DOHH2 (cell line): ENCODE measurements around the gene DOP1A.

Experiments
- H3F3A ChIP-seq: fragments of 200-600 bp; sonication (generic), shearing (Covaris generic); 2 replicates; pipeline ENCODE4 v1.6.0; 2016; ENCODE audit warnings: antibody characterized with exemption, mild to moderate bottlenecking; ENCODE audit not compliant: control insufficient read depth, insufficient read depth
- H3K27ac ChIP-seq: fragments of 200-600 bp; sonication (generic); 2 replicates; pipeline ENCODE4 v1.5.1; 2014; ENCODE audit warnings: low read depth, mild to moderate bottlenecking, low read length, moderate library complexity
- H3K27me3 ChIP-seq: fragments of 200-600 bp; sonication (generic); 2 replicates; pipeline ENCODE4 v1.6.1; 2014; ENCODE audit warnings: mild to moderate bottlenecking, low read length, mixed read lengths; ENCODE audit not compliant: control insufficient read depth
- H3K36me3 ChIP-seq: fragments of 200-600 bp; sonication (generic); 2 replicates; pipeline ENCODE4 v1.6.1; 2014; ENCODE audit warnings: mild to moderate bottlenecking, low read length, moderate library complexity, mixed read lengths; ENCODE audit not compliant: control insufficient read depth
- H3K4me1 ChIP-seq: fragments of 200-600 bp; sonication (generic); 2 replicates; pipeline ENCODE4 v1.6.1; 2014; ENCODE audit warnings: mild to moderate bottlenecking, low read length, mixed read lengths; ENCODE audit not compliant: control insufficient read depth
- H3K4me2 ChIP-seq: fragments of 200-600 bp; sonication (generic); 2 replicates; pipeline ENCODE4 v1.6.0; 2014; ENCODE audit warnings: mild to moderate bottlenecking, low read length, moderate library complexity
- H3K4me3 ChIP-seq: fragments of 200-600 bp; sonication (generic); 2 replicates; pipeline ENCODE4 v1.5.1; 2014; ENCODE audit warnings: mild to moderate bottlenecking, low read length, mixed read lengths
- H3K79me2 ChIP-seq: fragments of 200-600 bp; sonication (generic); 2 replicates; pipeline ENCODE4 v1.6.1; 2014; ENCODE audit warnings: mild to moderate bottlenecking, low read length, mixed read lengths; ENCODE audit not compliant: control insufficient read depth
- H3K9me2 ChIP-seq: fragments of 200-600 bp; sonication (generic); replicated peaks from 2 replicates; pipeline ENCODE4 v1.6.1; 2014; ENCODE audit warnings: mild to moderate bottlenecking, low read length, mixed read lengths; ENCODE audit not compliant: control insufficient read depth
- H3K9me3 ChIP-seq: fragments of 200-600 bp; sonication (generic); 2 replicates; pipeline ENCODE4 v1.6.1; 2014; ENCODE audit warnings: antibody characterized with exemption, low read length, mixed read lengths; ENCODE audit not compliant: control insufficient read depth, insufficient read depth
- H4K20me1 ChIP-seq: fragments of 200-600 bp; sonication (generic); 2 replicates; pipeline ENCODE4 v1.6.0; 2014; ENCODE audit warnings: low read depth, mild to moderate bottlenecking, antibody characterized with exemption, low read length, moderate library complexity; ENCODE audit not compliant: control insufficient read depth, insufficient read depth
- EZH2phosphoT487 ChIP-seq: fragments of 200-600 bp; sonication (generic); IDR thresholded peaks from 2 replicates; pipeline ENCODE4 v1.6.1; 2017; ENCODE audit warnings: borderline replicate concordance, mild to moderate bottlenecking, antibody characterized with exemption, low read length, moderate library complexity, mixed read lengths
- TF ChIP-seq, protein P1 (sequence below): fragments of 200-600 bp; sonication (generic); IDR thresholded peaks from one replicate; pipeline ENCODE4 v1.5.1; 2014; ENCODE audit warnings: antibody characterized with exemption, mild to moderate bottlenecking, low read depth, low read length; ENCODE audit not compliant: poor library complexity, severe bottlenecking

Gene DOP1A

DNA sequence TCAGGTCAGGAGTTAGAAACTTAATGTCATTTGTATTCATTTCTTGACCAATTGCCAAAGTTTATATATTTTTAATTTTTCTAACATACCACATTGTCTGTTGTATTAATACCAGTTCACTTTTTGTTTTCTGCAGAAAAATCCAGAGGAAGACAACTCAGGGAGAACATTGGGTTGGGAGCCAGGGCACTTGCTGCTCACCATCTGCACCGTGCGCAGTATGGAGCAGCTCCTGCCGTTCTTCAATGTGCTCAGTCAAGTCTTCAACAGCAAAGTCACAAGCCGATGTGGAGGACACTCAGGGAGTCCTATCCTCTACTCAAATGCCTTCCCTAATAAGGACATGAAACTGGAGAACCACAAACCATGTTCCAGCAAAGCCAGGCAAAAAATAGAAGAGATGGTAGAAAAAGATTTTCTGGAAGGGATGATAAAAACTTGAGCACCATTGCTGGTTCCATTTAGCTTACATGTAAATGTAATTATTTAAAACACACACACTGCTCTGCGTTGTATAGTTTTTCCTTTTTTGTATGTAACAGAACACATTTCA, 100.3 kb downstream of the DOP1A start:
- H3K27me3 ChIP-seq: no peaks in the 10 kb centered on the region
- no peaks in the 10 kb centered on the region for H3F3A ChIP-seq
- no peak overlapping the region for H3K4me3 ChIP-seq
- H4K20me1 ChIP-seq: no peaks in the 10 kb centered on the region
- H3K79me2 ChIP-seq: no peaks in the 10 kb centered on the region
- no peaks in the 10 kb centered on the region for H3K4me1 ChIP-seq
- no peak overlapping the region for H3K4me2 ChIP-seq
- no peak overlapping the region for H3K27ac ChIP-seq
- H3K9me2 ChIP-seq: no peaks in the 10 kb centered on the region
- peaks cover 96% of the 10 kb centered on the region for H3K36me3 ChIP-seq
- TF ChIP-seq, protein P1, sequence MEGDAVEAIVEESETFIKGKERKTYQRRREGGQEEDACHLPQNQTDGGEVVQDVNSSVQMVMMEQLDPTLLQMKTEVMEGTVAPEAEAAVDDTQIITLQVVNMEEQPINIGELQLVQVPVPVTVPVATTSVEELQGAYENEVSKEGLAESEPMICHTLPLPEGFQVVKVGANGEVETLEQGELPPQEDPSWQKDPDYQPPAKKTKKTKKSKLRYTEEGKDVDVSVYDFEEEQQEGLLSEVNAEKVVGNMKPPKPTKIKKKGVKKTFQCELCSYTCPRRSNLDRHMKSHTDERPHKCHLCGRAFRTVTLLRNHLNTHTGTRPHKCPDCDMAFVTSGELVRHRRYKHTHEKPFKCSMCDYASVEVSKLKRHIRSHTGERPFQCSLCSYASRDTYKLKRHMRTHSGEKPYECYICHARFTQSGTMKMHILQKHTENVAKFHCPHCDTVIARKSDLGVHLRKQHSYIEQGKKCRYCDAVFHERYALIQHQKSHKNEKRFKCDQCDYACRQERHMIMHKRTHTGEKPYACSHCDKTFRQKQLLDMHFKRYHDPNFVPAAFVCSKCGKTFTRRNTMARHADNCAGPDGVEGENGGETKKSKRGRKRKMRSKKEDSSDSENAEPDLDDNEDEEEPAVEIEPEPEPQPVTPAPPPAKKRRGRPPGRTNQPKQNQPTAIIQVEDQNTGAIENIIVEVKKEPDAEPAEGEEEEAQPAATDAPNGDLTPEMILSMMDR: no peak
- TF ChIP-seq EZH2phosphoT487: no peak
- no peaks in the 10 kb centered on the region for H3K9me3 ChIP-seq

DNA sequence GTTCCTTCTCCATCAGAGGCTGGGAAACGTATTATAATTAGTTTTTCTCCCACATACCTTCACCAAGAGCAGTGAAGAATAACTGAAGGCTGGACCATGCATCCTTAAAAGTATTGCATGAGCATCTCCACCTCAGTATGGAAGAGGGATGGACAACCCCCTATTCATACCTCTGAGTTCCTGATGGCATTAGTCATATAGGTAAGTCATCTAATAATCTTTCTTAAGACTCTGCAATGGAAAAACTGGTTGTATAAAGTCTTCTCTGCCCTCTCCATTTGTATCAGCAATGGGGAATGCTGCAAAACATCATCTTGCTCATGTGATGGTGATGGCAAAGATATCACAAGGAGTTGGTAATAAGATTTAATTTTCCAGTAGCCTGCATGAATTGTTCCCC, 101.1 kb downstream of the DOP1A start:
- H3F3A ChIP-seq: no peaks in the 10 kb centered on the region
- no peak overlapping the region for H3K4me3 ChIP-seq
- no peaks in the 10 kb centered on the region for H3K9me3 ChIP-seq
- H3K36me3 ChIP-seq: peaks cover 98% of the 10 kb centered on the region
- TF ChIP-seq, protein P1: no peak
- TF ChIP-seq EZH2phosphoT487: no peak
- no peaks in the 10 kb centered on the region for H4K20me1 ChIP-seq
- H3K79me2 ChIP-seq: no peaks in the 10 kb centered on the region
- H3K27ac ChIP-seq: no peak overlapping the region
- no peak overlapping the region for H3K4me2 ChIP-seq
- H3K27me3 ChIP-seq: no peaks in the 10 kb centered on the region
- no peaks in the 10 kb centered on the region for H3K4me1 ChIP-seq
- H3K9me2 ChIP-seq: no peaks in the 10 kb centered on the region

- Histone ChIP-seq H3K4me1 (no peaks in the 10 kb centered on the region), H3K79me2 (no peaks in the 10 kb centered on the region), H3K9me3 (no peaks in the 10 kb centered on the region), H3F3A (no peaks in the 10 kb centered on the region), H3K27me3 (no peaks in the 10 kb centered on the region), H3K4me2 (no peak overlapping the region), H3K27ac (no peak overlapping the region), H4K20me1 (no peaks in the 10 kb centered on the region), H3K36me3 (peaks cover 93% of the 10 kb centered on the region), H3K9me2 (no peaks in the 10 kb centered on the region), H3K4me3 (no peak overlapping the region)
- TF ChIP-seq, protein P1: no peak
- no peak for TF ChIP-seq EZH2phosphoT487
Observed at GRCh38 chr6:83169106-83169505, 101.6 kb downstream of the DOP1A start.
